Stimulated activated CD8-positive, alpha-beta memory T cell treated with anti-CD3 and anti-CD28 coated beads, Interleukin-12 subunit alpha, Interleukin-12 subunit beta, amount 100 ng/mL, for 4 hours (primary cell): ENCODE data around the gene LCA5L.

ENCODE experiments used
- DNase-seq: peaks from one replicate; pipeline ENCODE4 v3.0.0-alpha.2; 2020; ENCODE audit warnings: low read depth

LCA5L gene

DNA sequence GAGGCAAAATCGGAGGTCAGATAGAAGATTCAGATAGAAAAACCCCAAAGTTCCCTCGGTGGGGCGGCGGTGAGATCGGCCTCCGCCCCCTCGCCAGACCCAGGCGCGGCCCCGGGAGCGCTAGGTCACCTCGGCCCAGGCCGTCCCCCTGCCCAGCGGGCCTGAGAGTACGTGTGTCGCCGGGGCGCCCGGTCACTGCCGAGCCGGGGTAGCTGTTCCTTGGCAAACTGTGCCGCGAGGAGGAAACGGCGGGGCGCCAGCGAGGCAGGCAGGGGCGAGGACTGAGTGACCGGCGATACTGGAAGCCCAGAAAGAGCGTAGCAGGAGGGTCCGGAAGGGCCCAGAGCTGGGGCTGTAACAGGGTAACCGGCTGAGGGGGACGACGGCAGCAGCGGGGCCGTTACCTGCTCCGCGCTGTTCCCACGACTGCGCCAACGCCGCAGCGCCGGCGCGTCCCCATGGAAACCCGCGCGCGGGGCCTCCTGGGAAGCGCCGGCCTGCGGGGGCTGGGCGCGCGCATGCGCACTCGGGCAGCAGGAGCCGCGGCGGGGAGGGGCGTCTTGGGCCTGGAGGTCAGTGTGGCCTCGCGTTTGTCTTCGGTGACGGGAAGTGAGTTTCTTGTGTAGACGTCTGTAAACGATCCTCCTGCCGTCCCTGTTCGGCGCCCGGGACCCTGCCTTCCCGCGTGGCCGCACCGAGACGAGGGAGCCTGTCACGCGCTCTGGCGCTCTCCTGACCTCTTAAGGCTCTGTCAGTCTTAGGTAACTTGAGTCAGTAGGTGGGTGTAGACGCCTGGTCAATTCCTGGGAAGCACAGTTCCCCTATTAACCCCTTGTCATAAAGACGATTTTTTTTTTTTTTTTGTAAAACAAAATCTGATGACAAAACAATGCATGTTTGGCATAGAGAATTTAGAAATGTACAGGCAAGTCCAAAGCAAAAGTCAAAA, at the start of gene LCA5L:
LCA5L (minus strand) TSS at position 458 of the 949 bp plus-strand sequence. CDS start 17,285 bp downstream, outside the sequence.
- DNase-seq, result peak; percentile 88

DNA sequence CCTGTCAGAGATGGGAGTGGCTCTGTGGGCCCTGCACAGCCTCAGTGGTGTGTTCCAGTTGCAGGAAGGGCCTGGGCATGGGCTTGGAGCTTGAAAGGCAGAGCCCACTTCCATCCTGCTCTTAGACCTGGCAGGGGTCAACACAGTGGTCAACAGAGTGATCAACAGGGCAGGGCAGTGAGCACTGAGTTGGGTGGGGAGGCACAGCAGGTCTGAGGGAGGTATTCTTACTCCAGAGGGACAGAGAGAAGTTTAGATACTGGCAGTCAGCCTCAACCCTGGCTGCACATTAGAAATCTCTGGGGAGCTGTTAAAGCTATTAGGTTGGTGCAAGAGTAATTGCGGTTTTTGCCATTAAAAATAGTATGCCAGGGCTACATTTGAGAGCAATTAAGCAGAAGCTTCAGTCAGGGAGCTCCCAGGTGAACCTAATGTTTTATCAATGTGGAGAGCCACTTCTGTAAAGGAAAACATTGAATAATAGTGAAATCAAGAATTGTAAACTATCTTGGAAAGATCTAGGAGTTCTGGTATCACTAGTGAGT, 43.9 kb upstream of the LCA5L start:
- no peak for DNase-seq

DNA sequence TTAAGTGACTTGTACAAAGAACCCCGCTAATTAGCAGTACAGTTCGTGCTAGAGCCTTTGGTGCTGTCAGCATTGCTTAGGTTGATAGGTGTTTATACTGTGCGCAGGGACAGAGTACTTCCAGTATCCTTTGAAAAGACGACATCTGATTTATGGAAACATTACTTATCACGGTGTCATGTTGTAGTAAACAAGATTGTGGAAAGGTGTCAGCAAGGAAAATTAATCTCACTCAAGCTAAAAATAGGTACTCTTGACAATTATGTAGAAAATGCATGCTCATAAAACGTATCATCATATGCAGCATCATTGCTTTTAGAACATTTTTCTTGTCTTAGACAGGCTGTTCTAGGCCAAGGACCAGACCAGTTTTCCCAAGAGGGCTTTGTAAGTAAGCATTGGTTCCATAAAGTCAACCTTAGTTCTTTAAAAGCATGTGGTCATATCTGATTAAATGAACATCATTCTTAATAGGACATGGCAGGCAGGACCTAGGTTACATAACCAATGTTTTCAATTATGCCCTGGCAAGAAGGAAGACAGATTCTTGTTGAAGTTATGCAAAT, 39.2 kb upstream of the LCA5L start:
- DNase-seq, result no peak

DNA sequence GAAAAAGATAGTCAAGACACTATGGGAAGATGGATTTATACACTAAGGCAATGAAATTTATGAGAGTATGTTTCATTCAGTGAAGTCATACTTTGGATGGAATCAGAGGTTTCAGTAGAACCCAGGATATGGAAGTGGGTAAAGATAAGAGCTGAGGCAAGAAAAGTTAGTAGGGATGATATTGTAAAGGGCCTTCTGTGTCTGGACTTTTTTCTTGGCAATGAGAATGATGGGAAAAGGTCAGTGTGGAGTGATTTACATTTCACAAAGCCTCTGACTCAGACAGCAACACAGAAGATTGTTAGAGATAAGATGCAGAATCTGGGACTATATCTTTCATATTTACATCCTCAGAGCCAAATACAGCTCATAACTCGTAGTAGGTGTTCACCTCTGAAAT, 38.3 kb upstream of the LCA5L start:
- DNase-seq, result no peak

DNA sequence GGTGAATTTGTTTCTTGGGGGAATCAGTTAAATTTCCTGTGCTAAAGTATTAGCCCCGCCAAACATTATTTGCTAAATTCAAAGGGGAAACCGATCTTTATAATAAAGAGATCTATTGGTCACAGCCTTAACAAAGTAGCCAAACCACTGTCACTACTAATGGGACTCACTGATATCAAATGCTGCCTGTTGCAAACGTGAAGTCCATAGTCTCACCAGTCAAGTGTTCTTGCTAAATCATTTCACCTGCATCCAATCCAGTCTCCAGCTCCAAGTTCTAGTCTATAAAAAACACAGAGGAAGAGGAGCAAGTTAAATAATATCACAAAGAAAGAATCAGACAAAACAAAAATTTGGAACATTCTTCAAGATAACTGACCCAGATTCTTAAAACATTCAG, 36.3 kb upstream of the LCA5L start:
- DNase-seq, result no peak

DNA sequence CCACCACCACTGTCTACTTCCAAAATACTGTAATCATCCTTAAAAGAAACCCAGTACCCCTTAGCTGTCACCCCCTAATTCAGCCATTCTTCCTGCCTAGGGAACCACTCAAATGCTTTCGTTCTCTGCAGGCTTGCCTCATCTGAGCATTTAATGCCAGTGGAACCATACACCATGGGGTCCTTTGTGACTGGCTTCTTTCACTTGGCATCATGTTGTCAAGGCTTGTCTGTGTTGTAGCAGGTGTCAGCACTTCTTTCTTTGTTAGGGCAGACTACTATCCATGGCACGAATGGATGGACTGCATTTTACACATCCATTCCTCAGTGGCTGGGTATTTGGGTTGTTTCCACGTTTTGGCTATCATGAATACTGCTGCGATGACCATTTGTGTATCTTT, 34.7 kb upstream of the LCA5L start:
- no peak for DNase-seq

DNA sequence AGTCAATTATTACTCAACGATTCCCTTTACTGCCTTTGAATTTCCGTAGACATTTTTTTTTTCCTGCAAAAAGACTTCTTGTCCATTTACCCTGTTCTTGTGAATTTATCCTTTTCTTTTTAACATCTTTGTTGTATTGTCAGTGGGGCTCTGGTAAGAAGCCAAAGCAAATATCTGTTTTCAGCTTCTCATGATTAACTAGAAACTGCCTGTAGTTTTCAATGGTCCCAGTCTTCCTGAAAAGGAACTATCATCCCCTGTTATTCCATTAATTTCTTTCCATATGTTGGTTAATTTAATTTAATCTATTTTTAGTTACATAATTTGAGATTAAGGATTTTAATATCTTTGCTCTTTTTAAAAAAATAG, 34.2 kb upstream of the LCA5L start:
- no peak for DNase-seq

DNA sequence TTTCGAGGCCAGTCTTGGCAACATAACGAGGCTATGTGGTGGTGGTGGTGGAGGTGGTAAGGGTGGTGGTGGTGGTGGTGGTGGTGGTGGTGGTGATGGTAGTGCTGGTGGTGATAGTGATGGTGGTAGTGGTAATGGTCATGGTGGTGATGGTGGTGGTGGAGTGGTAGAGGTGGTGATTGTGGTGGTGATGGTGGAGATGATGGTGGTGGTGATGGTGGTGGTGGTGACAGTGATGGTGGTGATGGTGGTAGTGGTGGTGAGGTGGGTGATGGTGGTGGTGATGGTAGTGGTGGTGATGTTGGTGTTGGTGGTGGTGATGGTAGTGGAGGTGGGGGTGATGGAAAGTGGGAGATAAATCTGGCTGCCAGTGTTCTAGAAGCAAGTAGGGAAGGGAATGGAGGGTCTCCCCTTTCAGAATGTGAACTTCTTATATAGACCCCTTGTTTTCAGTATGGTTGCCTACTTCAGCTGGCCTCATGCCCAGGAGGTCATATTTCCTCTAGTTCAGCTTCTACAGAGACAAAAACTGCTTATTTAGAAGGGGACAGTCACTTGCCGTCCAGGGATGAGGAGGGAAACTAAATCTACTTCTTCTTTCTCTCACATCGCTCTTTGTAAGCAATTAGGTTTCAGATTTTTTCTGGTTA, 33.7 kb upstream of the LCA5L start:
- no peak for DNase-seq

DNA sequence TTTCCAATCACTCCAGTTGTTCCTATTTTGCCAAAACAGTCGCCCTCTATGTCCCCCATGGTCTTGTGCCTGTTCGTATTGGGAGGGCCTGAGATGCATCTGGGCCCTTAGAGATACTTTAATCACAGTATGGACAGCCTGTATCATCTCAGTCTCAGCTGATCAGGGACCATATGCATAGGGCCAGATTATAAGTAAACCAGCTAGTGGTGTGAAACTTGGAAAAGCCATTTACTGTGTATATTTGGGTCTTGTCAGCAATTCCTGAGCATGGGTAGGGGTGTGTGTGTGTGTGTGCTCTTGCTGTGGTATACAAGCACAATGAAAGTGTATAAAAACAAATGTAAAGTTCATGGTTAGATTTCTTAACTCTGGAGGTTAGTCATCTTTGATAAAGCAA, 29.0 kb upstream of the LCA5L start:
- DNase-seq, result no peak

DNA sequence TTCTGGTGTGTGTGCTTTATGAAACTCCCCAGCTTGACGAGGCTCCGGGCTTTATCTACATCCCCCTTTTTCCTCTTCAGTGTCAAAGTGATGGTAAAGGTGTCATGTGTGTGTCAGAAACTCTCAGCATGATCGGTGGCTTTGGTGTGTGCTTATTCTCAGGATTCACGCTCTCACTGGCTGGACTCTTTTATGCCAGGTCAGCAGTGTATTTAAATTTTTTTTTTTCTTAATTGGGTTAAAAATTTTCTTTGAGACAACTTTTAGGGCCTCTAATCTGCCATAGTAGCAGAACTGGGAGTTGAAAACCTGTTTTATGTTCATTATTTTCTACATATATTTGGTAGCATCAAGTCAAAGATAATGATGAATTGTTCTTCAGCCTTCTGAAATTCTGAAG, 27.2 kb upstream of the LCA5L start:
- no peak for DNase-seq

DNA sequence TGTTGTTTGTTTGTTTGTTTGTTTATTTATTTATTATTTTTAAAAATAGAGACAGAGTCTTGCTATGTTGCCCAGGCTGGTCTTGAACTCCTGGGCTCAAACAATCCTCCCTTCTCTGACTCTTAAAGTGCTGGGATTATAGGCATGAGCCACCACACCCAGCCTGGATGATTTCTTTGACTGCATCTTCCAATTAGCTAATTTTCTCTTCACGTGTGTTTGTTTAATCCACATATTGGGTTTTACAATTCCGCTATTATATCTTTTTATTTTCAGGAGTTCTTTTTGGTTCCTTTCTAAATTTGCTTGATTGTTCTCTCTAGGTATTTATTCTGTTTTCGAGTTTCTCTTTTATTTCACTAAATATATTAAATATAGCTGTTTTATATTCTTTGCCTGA, 26.0 kb upstream of the LCA5L start:
- no peak for DNase-seq

DNA sequence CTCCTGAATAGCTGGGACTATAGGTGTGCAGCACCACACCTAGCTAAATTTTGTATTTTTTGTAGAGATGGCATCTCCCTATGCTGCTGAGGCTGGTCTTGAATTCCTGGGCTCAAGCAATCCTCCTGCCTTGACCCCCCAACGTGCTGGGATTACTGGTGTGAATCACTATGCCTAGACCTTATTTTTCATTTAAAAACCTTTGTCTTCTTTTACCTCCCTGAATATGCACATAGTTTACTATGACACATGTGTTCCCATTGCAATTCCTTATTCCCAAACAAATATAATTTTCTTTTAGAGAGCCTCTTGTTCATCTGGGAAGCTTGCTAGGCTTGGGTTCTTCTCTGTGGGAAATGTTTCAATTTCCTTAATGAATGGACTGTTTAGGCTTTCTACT, 23.0 kb upstream of the LCA5L start:
- DNase-seq, result no peak

DNA sequence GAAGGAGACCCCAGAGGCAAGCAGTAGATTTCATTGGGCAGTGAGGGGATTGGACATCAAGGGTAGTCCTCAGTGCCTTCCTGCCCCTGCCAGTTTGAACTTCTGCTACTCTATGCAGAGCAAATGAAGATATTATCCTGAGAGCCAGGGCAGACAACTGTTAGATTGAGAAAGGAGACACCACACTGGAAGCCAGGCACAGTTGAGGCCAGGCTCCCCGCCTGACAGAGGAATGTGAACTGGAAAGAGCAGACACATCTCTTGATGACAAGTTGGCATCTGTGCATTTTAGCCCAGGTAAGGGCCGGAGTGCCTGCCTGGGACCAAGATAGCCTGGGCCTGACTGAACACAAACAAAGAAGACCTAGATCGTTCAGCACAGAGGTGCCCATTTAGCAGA, 22.2 kb upstream of the LCA5L start:
- DNase-seq, result no peak

DNA sequence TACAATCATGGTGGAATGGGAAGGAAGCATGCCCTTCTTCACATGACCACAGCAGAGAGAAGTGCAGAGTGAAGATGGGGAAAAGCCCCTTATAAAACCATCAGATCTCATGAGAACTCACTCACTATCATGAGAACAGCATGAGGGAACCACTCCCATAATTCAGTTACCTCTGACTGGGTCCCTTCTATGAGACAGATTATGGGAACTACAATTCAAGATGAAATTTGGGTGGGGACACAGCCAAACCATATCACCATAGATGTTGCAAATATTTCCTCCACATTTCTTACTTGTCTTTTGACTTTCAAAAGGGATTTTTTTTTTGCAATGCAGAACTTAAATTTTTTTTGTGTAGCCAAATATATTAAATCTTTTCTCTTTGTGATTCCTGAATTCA, 21.0 kb upstream of the LCA5L start:
- DNase-seq, result no peak

DNA sequence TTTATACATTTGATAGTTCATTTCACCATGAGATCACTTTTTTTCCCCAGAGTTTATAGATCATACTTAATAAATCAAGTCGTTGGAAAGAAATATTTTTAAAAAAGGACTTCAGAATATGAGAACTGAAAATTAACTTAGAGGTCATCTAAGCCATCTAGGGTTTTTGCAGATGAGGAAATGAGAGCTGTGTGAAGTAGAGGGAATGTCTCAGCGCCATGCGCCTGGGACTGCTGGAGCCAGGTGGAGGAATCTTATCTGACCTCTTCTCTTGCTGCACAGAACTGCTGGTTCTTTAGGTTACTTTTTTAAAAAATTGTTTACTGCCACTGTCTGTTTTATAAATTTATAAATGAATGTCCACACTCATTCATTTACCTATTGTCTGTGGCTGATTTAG, 17.7 kb upstream of the LCA5L start:
- no peak for DNase-seq

DNA sequence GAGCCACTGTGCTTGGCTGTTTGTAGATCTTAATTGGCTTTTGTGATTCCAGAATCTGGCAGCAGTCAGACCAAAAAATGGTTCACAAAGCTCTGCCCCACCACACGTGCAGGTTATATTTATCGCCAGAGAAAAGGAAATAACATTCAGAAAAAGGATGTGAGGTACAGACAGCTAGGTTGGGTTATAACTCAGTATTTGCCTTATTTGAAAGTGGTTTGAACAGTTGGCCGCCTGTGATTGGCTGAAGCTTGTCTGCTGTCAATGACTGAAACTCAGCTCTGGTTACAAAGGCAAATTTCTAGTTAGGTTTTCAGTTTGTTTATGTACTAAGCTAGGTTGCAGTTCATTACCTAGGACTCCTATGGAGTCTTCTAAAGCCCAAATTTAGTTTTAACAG, 15.8 kb upstream of the LCA5L start:
- no peak for DNase-seq

DNA sequence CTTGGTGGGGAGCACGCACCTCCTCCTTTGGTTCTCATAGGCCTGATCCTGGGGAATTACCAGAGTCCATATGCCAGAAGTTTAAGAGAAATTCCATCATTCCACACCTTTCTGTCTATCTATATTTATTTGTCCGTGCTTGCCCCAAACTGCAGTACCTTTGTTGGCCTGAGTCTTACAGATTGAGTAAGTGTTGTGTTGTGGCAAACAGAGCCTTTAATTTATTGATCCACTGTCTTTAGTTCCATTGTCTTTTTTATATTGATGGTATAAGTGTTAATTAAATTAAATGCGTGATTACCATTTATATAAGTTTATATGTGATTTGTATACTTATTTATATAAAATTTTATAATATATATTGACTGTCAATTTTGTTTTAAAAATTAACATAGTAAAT, 11.1 kb upstream of the LCA5L start:
- DNase-seq, result no peak

DNA sequence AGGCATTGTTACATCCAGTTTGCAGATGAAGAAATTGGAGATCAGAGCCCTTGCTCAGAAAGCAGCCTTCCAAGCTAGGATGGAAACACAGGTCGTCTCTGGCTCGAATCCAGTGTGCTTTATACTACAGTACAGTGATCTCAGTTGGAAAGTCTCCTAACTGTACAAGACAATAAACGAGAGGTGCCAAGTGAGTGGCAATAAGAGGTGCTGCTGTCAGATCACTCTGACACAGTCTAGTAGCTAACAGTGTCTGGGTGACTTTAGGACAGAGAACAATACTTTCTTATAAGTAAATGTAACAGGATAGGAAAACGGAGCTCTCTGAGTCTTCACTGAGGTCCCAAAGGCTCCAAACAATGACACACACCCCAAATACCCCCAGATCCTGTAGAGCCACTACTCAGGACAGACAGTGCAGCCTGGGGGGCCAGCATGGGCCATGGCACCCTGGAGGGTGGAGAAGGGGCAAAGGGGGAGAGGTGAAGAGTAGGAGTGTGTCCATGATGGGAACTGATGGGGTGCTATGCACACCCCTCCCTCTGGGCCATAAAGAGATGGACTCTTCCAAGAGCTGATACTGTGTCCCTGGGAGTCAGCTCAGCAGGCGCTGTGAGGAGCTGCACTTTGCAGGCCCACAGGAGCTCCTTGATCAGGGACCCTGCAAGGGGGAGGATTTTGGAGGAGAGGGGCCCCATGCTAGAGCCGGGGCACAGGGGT, 9.5 kb upstream of the LCA5L start:
- no peak for DNase-seq

DNA sequence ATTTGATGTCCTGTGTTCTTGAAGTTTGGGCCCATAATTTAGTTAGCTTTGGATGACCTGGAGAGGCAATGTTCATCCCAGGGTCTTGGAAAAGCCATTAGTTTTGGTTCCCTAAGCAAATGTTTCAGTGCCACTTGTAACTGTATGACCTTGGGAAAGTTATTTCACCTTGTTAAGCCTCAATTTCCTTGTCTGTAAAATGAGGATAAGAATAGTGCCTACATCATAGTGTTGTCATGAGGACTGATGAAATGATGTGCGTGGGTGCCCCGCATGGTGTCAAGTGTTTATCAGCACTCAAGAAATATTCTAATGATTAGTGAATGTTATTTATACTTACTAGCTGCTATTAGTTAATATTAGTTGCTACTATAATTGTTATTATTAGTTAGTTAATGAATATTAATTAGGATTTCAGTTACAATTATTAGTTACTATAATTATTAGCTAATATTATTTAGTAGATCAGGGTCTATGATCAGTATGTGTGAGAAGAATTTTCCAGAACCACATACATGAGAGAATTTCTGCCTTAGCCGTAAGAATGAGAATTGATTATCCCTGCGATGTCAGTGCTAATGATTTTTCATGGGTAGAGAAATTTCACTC, 8.1 kb upstream of the LCA5L start:
- no peak for DNase-seq

DNA sequence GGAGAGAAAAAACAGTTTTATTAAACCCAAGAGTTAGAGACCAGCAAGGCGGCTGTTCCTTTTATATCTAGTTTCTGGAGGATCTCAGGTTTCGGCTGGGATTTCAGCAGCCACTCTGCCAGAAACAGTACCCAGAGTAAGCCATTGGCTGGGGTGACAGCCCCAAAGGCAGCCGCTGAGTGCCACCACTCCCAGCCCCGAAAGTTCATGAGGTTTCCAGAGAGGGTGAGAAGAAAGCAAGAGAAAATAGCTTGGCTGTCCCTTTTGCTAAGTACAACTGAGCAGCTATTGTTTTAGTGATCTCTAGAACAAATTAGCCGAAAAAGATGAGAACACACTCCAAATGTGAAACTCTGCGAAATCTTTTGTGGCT, 7.4 kb upstream of the LCA5L start:
- no peak for DNase-seq

DNA sequence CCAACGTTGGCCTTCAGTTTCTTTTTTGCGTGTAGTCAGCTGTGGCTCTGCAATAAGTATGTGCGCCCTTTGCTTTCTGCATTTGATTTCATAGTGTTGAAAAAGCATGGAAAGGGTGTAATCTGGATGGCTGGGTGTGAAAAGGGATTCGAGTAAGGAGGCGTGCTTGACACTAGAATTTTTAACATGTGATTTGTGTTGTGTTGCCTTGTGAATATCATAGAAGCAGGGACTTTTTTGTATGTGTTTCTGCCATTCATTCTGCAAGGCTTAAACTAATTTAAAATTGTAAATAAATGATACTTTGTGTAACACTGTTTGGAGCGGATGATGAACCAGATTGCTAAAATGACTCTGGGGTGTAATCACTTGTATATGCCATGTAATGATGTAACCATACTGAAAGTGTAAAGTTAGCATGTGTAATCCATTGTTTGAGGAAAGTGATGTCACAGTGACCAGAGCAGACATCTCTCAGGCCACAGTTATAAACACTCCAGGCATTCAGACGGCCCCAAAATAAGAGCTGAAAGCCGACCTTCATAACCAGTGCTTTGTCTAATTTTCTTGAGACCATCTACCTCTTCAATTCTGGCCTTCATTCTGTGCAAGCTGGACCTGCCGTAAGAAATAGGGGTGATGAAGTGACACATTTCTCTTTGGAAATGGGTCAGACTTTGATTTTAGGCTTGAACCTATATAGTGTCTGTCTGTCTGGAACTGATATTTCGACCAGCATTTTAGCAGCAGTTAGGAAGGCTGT, 6.8 kb upstream of the LCA5L start:
- no peak for DNase-seq
